B cell (primary cell): ENCODE data around the gene NT5DC2. TPM values are rescaled to one million over a fixed set of nuclear protein-coding genes. Genes with fewer than 3 reads are reported as not detected.

ENCODE experiments used
- ATAC-seq: fragments of 200-7000 bp; cut with Tn5 transposase; one replicate; pipeline ENCODE4 v1.10.0; 2021; ENCODE audit warnings: low read depth, mild to moderate bottlenecking, moderate number of reproducible peaks, moderate library complexity
- CTCF ChIA-PET: fragments of 350-600 bp; sonication (Branson Sonifier 250); formaldehyde crosslinking; loops from one replicate; lab custom pipeline; 2021; ENCODE audit warnings: antibody characterized with exemption, inconsistent platforms; lab: Charles Lee
- POLR2A ChIA-PET: fragments of 350-600 bp; sonication (Branson Sonifier 250); formaldehyde crosslinking; loops from one replicate; lab custom pipeline; 2021; ENCODE audit warnings: antibody characterized with exemption; lab: Charles Lee
- DNase-seq: peaks from one replicate; pipeline ENCODE4 v3.0.0; 2013
- H2AFZ ChIP-seq: 2 replicates; pipeline ENCODE4 v1.6.1; 2012; ENCODE audit warnings: mild to moderate bottlenecking, low read depth, low read length; ENCODE audit not compliant: insufficient read depth, poor library complexity, severe bottlenecking
- H3K27ac ChIP-seq, 2 donors: 1 replicate in 1 of 2; 2 replicates in 1 of 2; pipeline ENCODE4 v1.5.1; 2012 to 2013; ENCODE audit warnings: low read length in 2 of 2, mild to moderate bottlenecking in 2 of 2, moderate library complexity in 1 of 2
- H3K27me3 ChIP-seq, 4 experiments: fragments of 200-600 bp in 1 of 4; sonication (generic) in 1 of 4; replicated peaks in 1 of 4; 1 replicate in 2 of 4; 2 replicates in 2 of 4; pipeline versions ENCODE4 v1.6.1 to v1.7.0; 2013 to 2016; ENCODE audit warnings: low read length in 3 of 4, mild to moderate bottlenecking in 2 of 4, mixed read lengths in 1 of 4, moderate library complexity in 1 of 4; ENCODE audit not compliant: insufficient read depth in 4 of 4, control insufficient read depth in 3 of 4; ENCODE audit errors: control extremely low read depth in 1 of 4
- H3K36me3 ChIP-seq, 2 experiments: replicated peaks in 1 of 2; 1 replicate in 1 of 2; 2 replicates in 1 of 2; pipeline versions ENCODE4 v1.6.1 to v1.7.1; 2013; ENCODE audit warnings: low read length in 1 of 2; ENCODE audit not compliant: insufficient read depth in 2 of 2, control insufficient read depth in 1 of 2; ENCODE audit errors: control extremely low read depth in 1 of 2, extremely low read depth in 1 of 2
- H3K4me1 ChIP-seq, 2 donors: fragments of 200-600 bp in 1 of 2; sonication (generic) in 1 of 2; 1 replicate in 1 of 2; 2 replicates in 1 of 2; pipeline versions ENCODE4 v1.5.1 to v1.6.1; 2013 to 2017; ENCODE audit warnings: low read length in 2 of 2; ENCODE audit not compliant: control insufficient read depth in 2 of 2, insufficient read depth in 2 of 2
- H3K4me2 ChIP-seq: replicated peaks from 2 replicates; pipeline ENCODE3; 2012; ENCODE audit warnings: mild to moderate bottlenecking, low read depth, low read length; ENCODE audit not compliant: poor library complexity, severe bottlenecking
- H3K4me3 ChIP-seq, 5 experiments: fragments of 200-600 bp in 1 of 5; sonication (generic) in 1 of 5; 1 replicate in 3 of 5; 2 replicates in 2 of 5; pipeline versions ENCODE4 v1.5.1 to v1.7.0; 2011 to 2016; ENCODE audit warnings: low read length in 4 of 5, mild to moderate bottlenecking in 4 of 5, low read depth in 2 of 5, control low read depth in 1 of 5, moderate library complexity in 1 of 5; ENCODE audit not compliant: insufficient read depth in 1 of 5; ENCODE audit errors: control extremely low read depth in 1 of 5, extremely low read depth in 1 of 5
- H3K79me2 ChIP-seq: fragments of 200-600 bp; sonication (generic); one replicate; pipeline ENCODE4 v1.6.0; 2016; ENCODE audit warnings: low read length; ENCODE audit not compliant: control insufficient read depth, insufficient read depth
- H3K9ac ChIP-seq: fragments of 200-600 bp; sonication (generic); 2 replicates; pipeline ENCODE4 v1.6.1; 2017; ENCODE audit warnings: mild to moderate bottlenecking, low read length, moderate library complexity
- H3K9me3 ChIP-seq, 3 donors: one replicate each; pipeline versions ENCODE4 v1.6.1 to v1.7.1; 2013; ENCODE audit warnings: low read length in 2 of 3; ENCODE audit not compliant: control insufficient read depth in 2 of 3, insufficient read depth in 1 of 3; ENCODE audit errors: control extremely low read depth in 1 of 3
- H4K20me1 ChIP-seq: 2 replicates; pipeline ENCODE4 v1.6.0; 2012; ENCODE audit warnings: mild to moderate bottlenecking, low read length; ENCODE audit not compliant: insufficient read depth, control insufficient read depth, poor library complexity, severe bottlenecking
- H3K27ac Mint-ChIP-seq: one replicate; pipeline ENCODE4 v1.8.0; 2021; ENCODE audit warnings: mixed read lengths
- H3K27me3 Mint-ChIP-seq: one replicate; pipeline ENCODE4 v1.8.0; 2021; ENCODE audit warnings: mixed read lengths
- H3K4me1 Mint-ChIP-seq: one replicate; pipeline ENCODE4 v1.8.0; 2021; ENCODE audit warnings: mixed read lengths
- H3K4me3 Mint-ChIP-seq: one replicate; pipeline ENCODE4 v1.8.0; 2021; ENCODE audit warnings: mixed read lengths
- H3K9me3 Mint-ChIP-seq: one replicate; pipeline ENCODE4 v1.8.0; 2022; ENCODE audit warnings: mixed read lengths; ENCODE audit not compliant: insufficient read depth
- EZH2 ChIP-seq: IDR thresholded peaks from 2 replicates; pipeline ENCODE4 v1.6.1; 2012; ENCODE audit warnings: borderline replicate concordance, low read depth, mild to moderate bottlenecking, moderate library complexity, low read length; ENCODE audit not compliant: insufficient read depth, poor library complexity, severe bottlenecking
- WGBS: methylation state at CpG from one replicate; pipeline ENCODE4 v1.1.5; 2013; ENCODE audit warnings: missing lambda C conversion rate; ENCODE audit not compliant: insufficient coverage; 5-methylcytosine and 5-hydroxymethylcytosine counted together
- intact Hi-C: fragments of 100-400 bp; cut with micrococcal nuclease; formaldehyde crosslinking; loops from one replicate; pipeline ENCODE4 v1.10.0; 2022
- polyA plus RNA-seq: library from polyadenylated mRNA; depleted of rRNA; stranded (reverse); fragments of >200 nt; gene quantifications from 2 replicates; pipeline ENCODE4 v1.2.3, GENCODE V29; 2012
- total RNA-seq, 2 donors: library from RNA; stranded (reverse); fragments of 120-200 nt in 1 of 2; gene quantifications; 1 replicate in 1 of 2; 2 replicates in 1 of 2; pipeline versions ENCODE4 v1.2.3 to v1.2.4, GENCODE V29; 2013 to 2022
- TF ChIP-seq, protein P1 (sequence below): fragments of 200-600 bp; IDR thresholded peaks from one replicate; pipeline ENCODE4 v1.8.0; 2022; ENCODE audit warnings: antibody characterized with exemption, mild to moderate bottlenecking

NT5DC2 gene
- total and polyA plus RNA-seq, 2 donors (not counting 1 experiment from before 2014, with no cell fraction given) = 11.2 to 11.9 TPM

DNA sequence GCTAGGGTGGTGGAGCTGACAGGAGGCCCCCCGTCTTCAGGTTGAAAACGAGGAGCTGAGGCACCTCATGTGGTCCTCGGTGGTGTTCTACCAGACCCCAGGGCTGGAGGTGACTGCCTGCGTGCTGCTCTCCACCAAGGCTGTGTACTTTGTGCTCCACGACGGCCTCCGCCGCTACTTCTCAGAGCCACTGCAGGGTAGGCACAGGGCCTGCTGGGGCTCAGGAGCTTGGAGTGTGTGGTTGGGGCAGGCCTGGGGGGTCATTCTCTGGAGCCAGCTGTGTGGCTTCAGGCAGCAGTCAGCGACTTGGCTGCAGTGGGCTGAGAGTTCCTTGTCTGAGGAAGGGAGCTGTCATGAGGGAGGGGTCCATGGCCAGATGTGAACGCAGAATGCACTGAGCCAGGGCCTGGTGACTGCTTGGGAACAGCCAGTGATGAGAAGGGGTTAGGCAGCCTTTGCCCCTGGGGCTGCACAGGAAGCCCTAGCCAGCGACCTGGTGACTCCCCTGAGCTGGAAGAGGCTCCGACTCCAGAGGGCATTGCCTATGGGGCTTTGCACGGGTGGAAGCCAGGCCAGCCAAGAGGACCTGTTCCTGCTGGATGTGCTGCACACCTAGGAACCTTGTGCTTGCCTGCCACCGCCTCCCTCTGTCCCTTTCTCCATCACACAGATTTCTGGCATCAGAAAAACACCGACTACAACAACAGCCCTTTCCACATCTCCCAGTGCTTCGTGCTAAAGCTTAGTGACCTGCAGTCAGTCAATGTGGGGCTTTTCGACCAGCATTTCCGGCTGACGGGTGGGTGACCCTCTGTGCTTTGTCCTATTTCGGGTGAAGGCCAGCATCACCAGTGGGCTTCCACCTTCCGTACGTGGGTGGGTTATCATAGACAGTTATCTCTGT is 43.4 kb downstream of the NT5DC2 start:
- peaks cover 0 to 52% of the 10 kb centered on the region in 2 experiments for H3K36me3 ChIP-seq

DNA sequence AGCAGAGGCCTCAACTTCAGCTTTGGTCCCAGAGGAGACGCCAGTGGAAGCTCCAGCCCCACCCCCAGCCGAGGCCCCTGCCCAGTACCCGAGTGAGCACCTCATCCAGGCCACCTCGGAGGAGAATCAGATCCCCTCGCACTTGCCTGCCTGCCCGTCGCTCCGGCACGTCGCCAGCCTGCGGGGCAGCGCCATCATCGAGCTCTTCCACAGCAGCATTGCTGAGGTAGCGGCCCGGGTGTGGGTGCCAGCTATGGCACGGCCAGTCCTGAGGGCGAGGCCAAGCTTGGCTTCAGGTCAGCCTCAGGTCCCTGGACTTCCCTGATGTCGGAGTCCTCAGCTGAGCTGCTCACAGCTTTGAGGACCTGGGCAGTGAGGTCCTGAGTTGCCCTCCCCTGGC is 44.2 kb downstream of the NT5DC2 start:
- H4K20me1 ChIP-seq = no peaks in the 10 kb centered on the region
- no peak overlapping the region for H2AFZ ChIP-seq
- ChIA-PET POLR2A (no interaction called here), CTCF (no interaction called here)
- Mint-ChIP-seq H3K27me3 (no peaks in the 10 kb centered on the region), H3K9me3 (no peaks in the 10 kb centered on the region), H3K27ac (no peak overlapping the region), H3K4me1 (no peaks in the 10 kb centered on the region), H3K4me3 (no peak overlapping the region)
- no peak overlapping the region for H3K4me2 ChIP-seq
- no peak for TF ChIP-seq EZH2
- TF ChIP-seq, protein P1, sequence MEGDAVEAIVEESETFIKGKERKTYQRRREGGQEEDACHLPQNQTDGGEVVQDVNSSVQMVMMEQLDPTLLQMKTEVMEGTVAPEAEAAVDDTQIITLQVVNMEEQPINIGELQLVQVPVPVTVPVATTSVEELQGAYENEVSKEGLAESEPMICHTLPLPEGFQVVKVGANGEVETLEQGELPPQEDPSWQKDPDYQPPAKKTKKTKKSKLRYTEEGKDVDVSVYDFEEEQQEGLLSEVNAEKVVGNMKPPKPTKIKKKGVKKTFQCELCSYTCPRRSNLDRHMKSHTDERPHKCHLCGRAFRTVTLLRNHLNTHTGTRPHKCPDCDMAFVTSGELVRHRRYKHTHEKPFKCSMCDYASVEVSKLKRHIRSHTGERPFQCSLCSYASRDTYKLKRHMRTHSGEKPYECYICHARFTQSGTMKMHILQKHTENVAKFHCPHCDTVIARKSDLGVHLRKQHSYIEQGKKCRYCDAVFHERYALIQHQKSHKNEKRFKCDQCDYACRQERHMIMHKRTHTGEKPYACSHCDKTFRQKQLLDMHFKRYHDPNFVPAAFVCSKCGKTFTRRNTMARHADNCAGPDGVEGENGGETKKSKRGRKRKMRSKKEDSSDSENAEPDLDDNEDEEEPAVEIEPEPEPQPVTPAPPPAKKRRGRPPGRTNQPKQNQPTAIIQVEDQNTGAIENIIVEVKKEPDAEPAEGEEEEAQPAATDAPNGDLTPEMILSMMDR = no peak
- H3K27ac ChIP-seq = no peak overlapping the region
- WGBS = over 99% methylated on average over 18 of the region's 18 CpGs
- H3K4me3 ChIP-seq = no peak overlapping the region
- H3K9ac ChIP-seq = no peak overlapping the region
- no peaks in the 10 kb centered on the region for H3K9me3 ChIP-seq
- H3K36me3 ChIP-seq = peaks cover 0 to 56% of the 10 kb centered on the region in 2 experiments
- ATAC-seq = no peak
- no peaks in the 10 kb centered on the region for H3K79me2 ChIP-seq
- intact Hi-C loops = no loop called here
- DNase-seq = no peak
- H3K4me1 ChIP-seq = no peaks in the 10 kb centered on the region
- no peaks in the 10 kb centered on the region for H3K27me3 ChIP-seq

More for the DNA sequence above, 43.4 kb downstream of the NT5DC2 start:
- Mint-ChIP-seq H3K27ac (peak overlapping the region; percentile 37), H3K4me3 (no peak overlapping the region), H3K9me3 (no peaks in the 10 kb centered on the region), H3K27me3 (no peaks in the 10 kb centered on the region), H3K4me1 (no peaks in the 10 kb centered on the region)
- CTCF ChIA-PET = no interaction called here
- H3K27me3 ChIP-seq = no peaks in the 10 kb centered on the region
- H3K79me2 ChIP-seq = no peaks in the 10 kb centered on the region
- intact Hi-C loops = no loop called here
- DNase-seq = no peak
- no peak overlapping the region for H3K9ac ChIP-seq
- ATAC-seq = no peak
- no peaks in the 10 kb centered on the region for H3K4me1 ChIP-seq
- H3K9me3 ChIP-seq = no peaks in the 10 kb centered on the region
- TF ChIP-seq, protein P1 = no peak
- no peak for TF ChIP-seq EZH2
- no peak overlapping the region for H3K4me3 ChIP-seq
- H2AFZ ChIP-seq = no peak overlapping the region
- H3K27ac ChIP-seq = no peak overlapping the region
- WGBS = 82% methylated on average over 22 of the region's 22 CpGs
- no peak overlapping the region for H3K4me2 ChIP-seq
- H4K20me1 ChIP-seq = no peaks in the 10 kb centered on the region
- POLR2A ChIA-PET = no interaction called here
